ENCODE data around the gene MTCH1. TPM values are rescaled to one million over a fixed set of nuclear protein-coding genes. Genes with fewer than 3 reads are reported as not detected.

The MTCH1 gene
- total RNA-seq, 1 donor from 2014 or later, result 180 TPM

DNA sequence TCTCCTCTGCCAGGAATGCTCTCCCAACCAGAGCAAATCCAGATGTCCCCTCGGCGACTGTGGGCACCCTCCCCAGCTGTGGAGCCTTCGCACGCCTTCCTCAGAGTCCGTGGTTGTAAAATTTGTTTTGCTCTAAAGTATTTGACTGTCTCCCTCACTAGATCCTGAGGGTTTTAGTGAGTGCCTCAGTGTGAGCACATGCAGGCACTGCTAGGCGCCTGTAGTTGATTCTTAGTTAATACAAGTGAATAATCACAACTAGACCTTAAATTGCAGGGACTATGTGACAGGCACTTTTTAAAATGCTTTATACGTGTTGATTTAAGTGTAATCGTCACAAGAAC lies 680 bp upstream of the MTCH1 start:
- H3K36me3 Mint-ChIP-seq (ENCODE audit: unreplicated experiment), result no peaks in the 10 kb centered on the region
- no peaks in the 10 kb centered on the region for H3K9me3 Mint-ChIP-seq (ENCODE audit: unreplicated experiment)
- peaks cover 15% of the 10 kb centered on the region for H3K4me1 Mint-ChIP-seq (ENCODE audit: unreplicated experiment)
- DNase-seq (ENCODE audit: extremely low spot score, unreplicated experiment), result no peak
- TF ChIP-seq, protein P1, sequence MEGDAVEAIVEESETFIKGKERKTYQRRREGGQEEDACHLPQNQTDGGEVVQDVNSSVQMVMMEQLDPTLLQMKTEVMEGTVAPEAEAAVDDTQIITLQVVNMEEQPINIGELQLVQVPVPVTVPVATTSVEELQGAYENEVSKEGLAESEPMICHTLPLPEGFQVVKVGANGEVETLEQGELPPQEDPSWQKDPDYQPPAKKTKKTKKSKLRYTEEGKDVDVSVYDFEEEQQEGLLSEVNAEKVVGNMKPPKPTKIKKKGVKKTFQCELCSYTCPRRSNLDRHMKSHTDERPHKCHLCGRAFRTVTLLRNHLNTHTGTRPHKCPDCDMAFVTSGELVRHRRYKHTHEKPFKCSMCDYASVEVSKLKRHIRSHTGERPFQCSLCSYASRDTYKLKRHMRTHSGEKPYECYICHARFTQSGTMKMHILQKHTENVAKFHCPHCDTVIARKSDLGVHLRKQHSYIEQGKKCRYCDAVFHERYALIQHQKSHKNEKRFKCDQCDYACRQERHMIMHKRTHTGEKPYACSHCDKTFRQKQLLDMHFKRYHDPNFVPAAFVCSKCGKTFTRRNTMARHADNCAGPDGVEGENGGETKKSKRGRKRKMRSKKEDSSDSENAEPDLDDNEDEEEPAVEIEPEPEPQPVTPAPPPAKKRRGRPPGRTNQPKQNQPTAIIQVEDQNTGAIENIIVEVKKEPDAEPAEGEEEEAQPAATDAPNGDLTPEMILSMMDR (IDR thresholded peaks at IDR 0.05), result no peak
- H3K27me3 Mint-ChIP-seq (ENCODE audit: unreplicated experiment), result no peaks in the 10 kb centered on the region
- peak overlapping the region; percentile 93 for H3K27ac Mint-ChIP-seq (ENCODE audit: unreplicated experiment)
- peak overlapping the region; percentile 88 for H3K4me3 Mint-ChIP-seq (ENCODE audit: unreplicated experiment)

DNA sequence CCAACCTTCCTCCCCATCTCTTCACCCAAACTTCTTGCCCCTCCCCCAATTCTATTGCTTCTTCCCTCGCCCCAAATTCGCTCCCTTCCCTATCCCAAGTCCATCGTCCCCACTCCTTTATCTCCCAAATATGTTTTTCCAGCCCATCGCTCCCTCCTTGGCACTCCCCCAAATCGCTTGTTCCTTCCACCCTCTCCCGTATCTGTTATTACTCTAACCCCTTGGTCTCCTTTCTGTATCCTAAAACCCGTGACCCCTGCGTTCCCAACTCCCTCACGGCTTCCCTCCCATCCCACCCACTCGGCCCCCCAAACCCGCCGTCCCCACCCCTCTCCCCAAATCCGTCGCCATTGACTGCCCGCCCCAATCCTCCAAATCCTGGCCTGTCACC lies 584 bp downstream of the MTCH1 start:
- Mint-ChIP-seq H3K27ac (ENCODE audit: unreplicated experiment) (no peak overlapping the region), H3K27me3 (ENCODE audit: unreplicated experiment) (no peaks in the 10 kb centered on the region)
- TF ChIP-seq, protein P1 (IDR thresholded peaks at IDR 0.05), result no peak

DNA sequence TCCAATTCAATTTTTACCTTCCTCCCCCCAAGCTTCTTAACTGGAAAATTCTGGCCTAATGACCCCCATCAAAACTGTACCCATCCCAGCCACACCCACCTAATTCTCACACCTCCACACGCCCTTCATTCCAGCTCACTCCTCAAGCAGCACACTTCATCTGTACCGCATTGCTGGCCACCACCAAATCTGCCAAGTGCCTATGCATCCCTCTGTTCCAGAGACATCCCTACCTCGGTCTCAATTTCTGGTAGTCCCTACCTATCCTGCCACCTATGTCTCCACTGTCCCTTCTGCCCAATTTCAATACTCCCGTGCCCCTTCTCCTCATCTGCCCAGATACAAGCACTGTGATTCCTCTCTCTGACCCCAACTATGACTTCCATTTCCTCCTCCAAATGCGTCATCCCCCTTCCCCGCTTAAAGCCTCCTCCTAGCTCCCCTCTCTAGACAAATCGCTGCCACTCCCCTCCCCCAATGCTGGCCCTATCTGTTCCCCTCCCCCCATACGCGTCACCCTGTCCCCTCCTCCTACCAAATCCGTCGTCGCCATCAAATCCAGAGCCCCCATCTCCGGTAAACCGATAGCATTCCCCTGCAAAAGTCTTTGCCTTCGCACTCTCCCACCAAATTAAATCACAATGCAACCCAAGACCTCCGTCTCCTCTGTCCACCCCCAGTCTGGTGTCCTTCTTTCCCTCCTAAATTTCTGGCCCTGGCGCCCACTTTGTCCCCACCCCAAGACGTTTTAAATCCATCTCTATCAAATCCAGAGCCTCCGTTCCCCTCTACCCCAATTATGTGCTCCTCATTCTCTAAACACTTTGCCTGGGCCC lies 1.2 kb downstream of the MTCH1 start:
- peaks cover 3% of the 10 kb centered on the region for H3K36me3 Mint-ChIP-seq (ENCODE audit: unreplicated experiment)
- no peaks in the 10 kb centered on the region for H3K27me3 Mint-ChIP-seq (ENCODE audit: unreplicated experiment)
- TF ChIP-seq, protein P1 (IDR thresholded peaks at IDR 0.05), result no peak
- no peaks in the 10 kb centered on the region for H3K9me3 Mint-ChIP-seq (ENCODE audit: unreplicated experiment)
- no peak overlapping the region for H3K27ac Mint-ChIP-seq (ENCODE audit: unreplicated experiment)
- H3K4me3 Mint-ChIP-seq (ENCODE audit: unreplicated experiment), result no peak overlapping the region
- peaks cover 24% of the 10 kb centered on the region for H3K4me1 Mint-ChIP-seq (ENCODE audit: unreplicated experiment)
- DNase-seq (ENCODE audit: extremely low spot score, unreplicated experiment), result no peak

More for the DNA sequence above, 584 bp downstream of the MTCH1 start:
- DNase-seq (ENCODE audit: extremely low spot score, unreplicated experiment), result no peak
- H3K9me3 Mint-ChIP-seq (ENCODE audit: unreplicated experiment), result no peaks in the 10 kb centered on the region
- peaks cover 2% of the 10 kb centered on the region for H3K36me3 Mint-ChIP-seq (ENCODE audit: unreplicated experiment)
- H3K4me1 Mint-ChIP-seq (ENCODE audit: unreplicated experiment), result peaks cover 20% of the 10 kb centered on the region
- H3K4me3 Mint-ChIP-seq (ENCODE audit: unreplicated experiment), result no peak overlapping the region

DNA sequence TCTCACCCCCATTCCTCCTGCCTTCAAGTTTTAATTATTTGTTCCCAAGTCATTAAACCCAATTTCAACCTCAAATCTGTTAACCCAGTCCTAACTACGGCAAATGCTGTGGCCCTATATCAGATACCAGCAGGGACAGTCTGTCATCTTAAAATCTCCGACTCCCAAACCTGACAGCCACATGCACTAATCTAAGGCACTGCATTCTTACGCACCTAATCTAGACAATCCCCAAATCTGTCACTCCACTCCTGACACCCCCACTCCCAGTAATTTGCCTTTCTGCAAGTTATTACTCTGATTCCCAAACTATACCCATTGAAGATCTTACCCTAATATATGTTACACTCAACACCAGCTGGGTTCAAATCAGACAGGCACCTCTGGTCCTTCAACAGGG lies 2.5 kb downstream of the MTCH1 start:
- no peak for DNase-seq (ENCODE audit: extremely low spot score, unreplicated experiment)
- Mint-ChIP-seq H3K9me3 (ENCODE audit: unreplicated experiment) (no peaks in the 10 kb centered on the region), H3K36me3 (ENCODE audit: unreplicated experiment) (peaks cover 7% of the 10 kb centered on the region), H3K4me3 (ENCODE audit: unreplicated experiment) (no peak overlapping the region), H3K4me1 (ENCODE audit: unreplicated experiment) (peaks cover 32% of the 10 kb centered on the region), H3K27me3 (ENCODE audit: unreplicated experiment) (no peaks in the 10 kb centered on the region), H3K27ac (ENCODE audit: unreplicated experiment) (no peak overlapping the region)
- TF ChIP-seq, protein P1 (IDR thresholded peaks at IDR 0.05), result no peak

DNA sequence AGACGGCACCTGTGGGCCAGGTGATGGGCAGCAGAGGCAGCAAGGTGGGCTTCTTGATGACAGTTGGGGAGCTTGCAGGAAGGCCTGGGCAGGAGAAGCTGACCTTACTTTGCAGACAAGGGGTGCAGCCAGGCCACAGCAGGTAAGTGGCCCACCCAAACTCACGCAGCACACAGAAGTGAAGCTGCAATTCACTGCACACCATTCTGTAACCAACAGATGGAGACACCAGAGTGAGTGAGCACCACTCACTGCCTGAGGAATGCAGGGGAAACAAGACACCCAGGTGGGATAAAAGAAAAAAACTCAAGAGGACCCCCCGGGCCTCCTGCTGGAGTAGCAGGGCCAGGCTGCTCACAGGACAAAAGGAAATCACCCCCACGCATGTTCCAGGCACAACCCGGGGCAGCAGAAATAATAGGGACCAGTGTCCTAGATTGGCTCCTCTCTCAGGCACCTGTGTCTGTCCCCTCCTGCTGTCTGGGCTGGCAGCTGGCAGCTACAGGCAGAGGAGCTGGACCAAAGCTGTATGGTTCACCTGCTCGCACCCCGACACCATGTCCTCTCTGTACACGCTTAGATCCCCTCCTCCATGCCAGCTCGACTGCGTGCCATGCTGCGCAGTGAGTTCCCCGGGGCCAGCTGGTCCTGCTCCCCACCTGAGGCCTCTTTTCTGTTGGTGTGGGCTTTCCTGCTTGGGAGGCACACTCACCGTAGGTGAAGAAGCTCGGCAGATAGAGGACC lies 4.9 kb downstream of the MTCH1 start:
- Mint-ChIP-seq H3K36me3 (ENCODE audit: unreplicated experiment) (peaks cover 23% of the 10 kb centered on the region), H3K4me1 (ENCODE audit: unreplicated experiment) (peaks cover 21% of the 10 kb centered on the region), H3K27me3 (ENCODE audit: unreplicated experiment) (no peaks in the 10 kb centered on the region), H3K27ac (ENCODE audit: unreplicated experiment) (peak overlapping the region; percentile 42), H3K9me3 (ENCODE audit: unreplicated experiment) (no peaks in the 10 kb centered on the region), H3K4me3 (ENCODE audit: unreplicated experiment) (no peak overlapping the region)
- TF ChIP-seq, protein P1 (IDR thresholded peaks at IDR 0.05), result no peak
- no peak for DNase-seq (ENCODE audit: extremely low spot score, unreplicated experiment)

Measured in osteocyte (in vitro differentiated cells).